MM.1S (cell line): ENCODE data around the gene FRMD3.

ENCODE experiments used
- DNase-seq: peaks from one replicate; pipeline ENCODE4 v3.0.0-alpha.2; 2015
- H2AFZ ChIP-seq: fragments of 300-600 bp; sonication (generic); 2 replicates; pipeline ENCODE4 v1.6.0; 2016; ENCODE audit warnings: antibody characterized with exemption, low read length
- H3F3A ChIP-seq: fragments of 300-600 bp; sonication (generic); 2 replicates; pipeline ENCODE4 v1.6.1; 2016; ENCODE audit warnings: mild to moderate bottlenecking, antibody characterized with exemption, low read length, moderate library complexity, mixed read lengths; ENCODE audit not compliant: insufficient read depth
- H3K27ac ChIP-seq: fragments of 300-600 bp; sonication (generic); 2 replicates; pipeline ENCODE4 v1.5.1; 2016; ENCODE audit warnings: mild to moderate bottlenecking, low read length
- H3K27me3 ChIP-seq: fragments of 300-600 bp; sonication (generic); replicated peaks from 2 replicates; pipeline ENCODE4 v1.6.0; 2016; ENCODE audit warnings: low read length; ENCODE audit not compliant: insufficient read depth
- H3K36me3 ChIP-seq: fragments of 300-600 bp; sonication (generic); replicated peaks from 2 replicates; pipeline ENCODE4 v1.6.1; 2016; ENCODE audit warnings: mild to moderate bottlenecking, low read length, mixed read lengths; ENCODE audit not compliant: insufficient read depth
- H3K4me1 ChIP-seq: fragments of 300-600 bp; sonication (generic); 2 replicates; pipeline ENCODE4 v1.6.1; 2016; ENCODE audit warnings: low read length, mixed read lengths
- H3K4me2 ChIP-seq: fragments of 300-600 bp; sonication (generic); 2 replicates; pipeline ENCODE4 v1.6.0; 2016; ENCODE audit warnings: low read depth, low read length
- H3K4me3 ChIP-seq: fragments of 300-600 bp; sonication (generic); 2 replicates; pipeline ENCODE4 v1.5.1; 2016; ENCODE audit warnings: low read length, mixed read lengths
- H3K79me2 ChIP-seq: fragments of 300-600 bp; sonication (generic); 2 replicates; pipeline ENCODE4 v1.6.1; 2016; ENCODE audit warnings: mixed run types, low read length, mixed read lengths
- H3K9ac ChIP-seq: fragments of 300-600 bp; sonication (generic); 2 replicates; pipeline ENCODE4 v1.6.1; 2016; ENCODE audit warnings: low read length, mixed read lengths
- H3K9me2 ChIP-seq: fragments of 300-600 bp; sonication (generic); replicated peaks from 2 replicates; pipeline ENCODE4 v1.6.1; 2016; ENCODE audit warnings: mild to moderate bottlenecking, low read length, mixed read lengths; ENCODE audit not compliant: insufficient read depth
- H3K9me3 ChIP-seq: fragments of 300-600 bp; sonication (generic); replicated peaks from 2 replicates; pipeline ENCODE4 v1.6.1; 2016; ENCODE audit warnings: mild to moderate bottlenecking, low read length, mixed read lengths; ENCODE audit not compliant: insufficient read depth
- H4K20me1 ChIP-seq: fragments of 300-600 bp; sonication (generic); 2 replicates; pipeline ENCODE4 v1.6.1; 2016; ENCODE audit warnings: mild to moderate bottlenecking, low read length, moderate library complexity, mixed read lengths; ENCODE audit not compliant: insufficient read depth
- EZH2 ChIP-seq: fragments of 300-600 bp; sonication (generic); optimal IDR thresholded peaks from 2 replicates; pipeline ENCODE3; 2017; ENCODE audit warnings: low read depth, mild to moderate bottlenecking, antibody characterized with exemption, low read length, mixed read lengths
- EZH2phosphoT487 ChIP-seq: fragments of 300-600 bp; sonication (generic); IDR thresholded peaks from 2 replicates; pipeline ENCODE4 v1.6.1; 2018; ENCODE audit warnings: antibody characterized with exemption, low read length
- TF ChIP-seq, protein P1 (sequence below): fragments of 300-600 bp; sonication (generic); IDR thresholded peaks from 2 replicates; pipeline ENCODE4 v1.5.1; 2016; ENCODE audit warnings: antibody characterized with exemption, low read length, mixed read lengths

Gene FRMD3

DNA sequence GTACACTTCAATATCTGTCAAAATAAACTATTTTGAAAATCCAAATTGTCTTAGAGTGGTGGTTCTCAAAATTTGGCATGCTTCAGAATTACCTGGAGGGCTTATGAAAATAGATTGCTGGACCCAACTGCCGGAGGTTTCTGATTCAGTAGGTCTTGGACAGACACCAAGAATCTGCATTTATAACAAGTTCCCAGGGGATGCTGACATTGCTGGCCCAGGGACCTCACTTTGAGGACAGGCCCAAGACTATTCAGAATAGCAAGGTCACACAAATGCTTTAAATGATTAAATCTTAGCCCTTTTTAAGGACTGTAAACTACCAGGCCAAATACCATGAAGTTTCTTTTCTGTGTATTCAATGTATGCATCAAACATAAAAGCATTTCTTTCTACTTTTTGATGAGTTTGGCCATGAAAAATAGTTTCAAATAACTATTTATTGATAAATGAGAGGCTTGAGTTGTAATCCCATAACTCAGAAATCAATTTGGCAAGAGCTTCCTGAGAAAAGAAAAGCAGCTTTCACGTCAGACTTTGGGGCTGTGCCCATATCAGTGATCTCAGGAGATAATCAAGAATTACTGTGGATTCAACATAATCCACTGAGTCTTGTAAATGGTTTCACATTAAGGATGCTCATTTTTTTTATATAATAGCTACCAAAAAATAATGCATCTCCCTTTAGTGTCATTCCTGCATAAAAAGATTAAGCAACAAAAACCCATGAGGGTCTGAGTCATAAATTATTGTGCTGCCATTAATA, 191.4 kb downstream of the FRMD3 start:
- H3K27ac ChIP-seq: no peak overlapping the region
- TF ChIP-seq, protein P1, sequence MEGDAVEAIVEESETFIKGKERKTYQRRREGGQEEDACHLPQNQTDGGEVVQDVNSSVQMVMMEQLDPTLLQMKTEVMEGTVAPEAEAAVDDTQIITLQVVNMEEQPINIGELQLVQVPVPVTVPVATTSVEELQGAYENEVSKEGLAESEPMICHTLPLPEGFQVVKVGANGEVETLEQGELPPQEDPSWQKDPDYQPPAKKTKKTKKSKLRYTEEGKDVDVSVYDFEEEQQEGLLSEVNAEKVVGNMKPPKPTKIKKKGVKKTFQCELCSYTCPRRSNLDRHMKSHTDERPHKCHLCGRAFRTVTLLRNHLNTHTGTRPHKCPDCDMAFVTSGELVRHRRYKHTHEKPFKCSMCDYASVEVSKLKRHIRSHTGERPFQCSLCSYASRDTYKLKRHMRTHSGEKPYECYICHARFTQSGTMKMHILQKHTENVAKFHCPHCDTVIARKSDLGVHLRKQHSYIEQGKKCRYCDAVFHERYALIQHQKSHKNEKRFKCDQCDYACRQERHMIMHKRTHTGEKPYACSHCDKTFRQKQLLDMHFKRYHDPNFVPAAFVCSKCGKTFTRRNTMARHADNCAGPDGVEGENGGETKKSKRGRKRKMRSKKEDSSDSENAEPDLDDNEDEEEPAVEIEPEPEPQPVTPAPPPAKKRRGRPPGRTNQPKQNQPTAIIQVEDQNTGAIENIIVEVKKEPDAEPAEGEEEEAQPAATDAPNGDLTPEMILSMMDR: no peak
- TF ChIP-seq EZH2phosphoT487 (no peak), EZH2 (no peak)
- no peaks in the 10 kb centered on the region for H3F3A ChIP-seq
- no peaks in the 10 kb centered on the region for H3K27me3 ChIP-seq
- no peak overlapping the region for H2AFZ ChIP-seq
- H3K4me1 ChIP-seq: no peaks in the 10 kb centered on the region
- H4K20me1 ChIP-seq: no peaks in the 10 kb centered on the region
- H3K36me3 ChIP-seq: no peaks in the 10 kb centered on the region
- no peak for DNase-seq
- H3K9ac ChIP-seq: no peak overlapping the region
- no peaks in the 10 kb centered on the region for H3K9me3 ChIP-seq
- no peaks in the 10 kb centered on the region for H3K9me2 ChIP-seq
- no peak overlapping the region for H3K4me3 ChIP-seq
- H3K4me2 ChIP-seq: no peak overlapping the region
- no peaks in the 10 kb centered on the region for H3K79me2 ChIP-seq

- DNase-seq: no peak
- TF ChIP-seq, protein P1: no peak
- no peak for TF ChIP-seq EZH2
- TF ChIP-seq EZH2phosphoT487: no peak
- no peak overlapping the region for H3K9ac ChIP-seq
- H3K4me3 ChIP-seq: no peak overlapping the region
- H2AFZ ChIP-seq: no peak overlapping the region
- no peak overlapping the region for H3K27ac ChIP-seq
- no peaks in the 10 kb centered on the region for H3K9me3 ChIP-seq
- H3K27me3 ChIP-seq: no peaks in the 10 kb centered on the region
- H3F3A ChIP-seq: no peaks in the 10 kb centered on the region
- no peaks in the 10 kb centered on the region for H4K20me1 ChIP-seq
- no peaks in the 10 kb centered on the region for H3K4me1 ChIP-seq
- H3K79me2 ChIP-seq: no peaks in the 10 kb centered on the region
- H3K9me2 ChIP-seq: no peaks in the 10 kb centered on the region
- H3K36me3 ChIP-seq: no peaks in the 10 kb centered on the region
- no peak overlapping the region for H3K4me2 ChIP-seq
These were observed 194.7 kb downstream of the FRMD3 start for GRCh38 chr9:83343366-83343999.

- Histone ChIP-seq H2AFZ (no peak overlapping the region), H4K20me1 (no peaks in the 10 kb centered on the region), H3K79me2 (no peaks in the 10 kb centered on the region), H3K4me2 (no peak overlapping the region), H3K4me3 (no peak overlapping the region), H3K36me3 (no peaks in the 10 kb centered on the region), H3F3A (no peaks in the 10 kb centered on the region), H3K27ac (no peak overlapping the region), H3K4me1 (no peaks in the 10 kb centered on the region), H3K27me3 (no peaks in the 10 kb centered on the region), H3K9me2 (no peaks in the 10 kb centered on the region), H3K9me3 (no peaks in the 10 kb centered on the region), H3K9ac (no peak overlapping the region)
- TF ChIP-seq, protein P1: no peak
- no peak for DNase-seq
These were observed 195.5 kb downstream of the FRMD3 start for GRCh38 chr9:83342731-83343130.
